GM19463 (cell line): ENCODE results near the gene PCSK6.
"Not testable (repeated sequence)": the region's sequence is repeated elsewhere in the genome, so short reads cannot be mapped to it uniquely, and the experiment has no call there.

ENCODE experiments used
- ATAC-seq: cut with Tn5 transposase; IDR thresholded peaks from one replicate; pipeline ENCODE4 v1.9.1; 2021; ENCODE audit warnings: mild to moderate bottlenecking, moderate library complexity; ENCODE audit not compliant: unreplicated experiment

Gene PCSK6

GRCh38 chr15:101407439-101407838 is 82.1 kb downstream of the PCSK6 start:
- ATAC-seq = peak; percentile 100

GRCh38 chr15:101406526-101407195 is 82.8 kb downstream of the PCSK6 start:
- ATAC-seq = no peak

GRCh38 chr15:101406036-101406435 is 83.5 kb downstream of the PCSK6 start:
- no peak for ATAC-seq

GRCh38 chr15:101404245-101404644 is 85.3 kb downstream of the PCSK6 start:
- ATAC-seq = no peak

GRCh38 chr15:101402883-101403282 is 86.6 kb downstream of the PCSK6 start:
- not testable (repeated sequence) for ATAC-seq

GRCh38 chr15:101401286-101401685 is 88.2 kb downstream of the PCSK6 start:
- ATAC-seq = no peak

GRCh38 chr15:101399431-101399830 is 90.1 kb downstream of the PCSK6 start:
- no peak for ATAC-seq

- no peak for ATAC-seq
Observed at GRCh38 chr15:101398247-101398646, 91.3 kb downstream of the PCSK6 start.

- no peak for ATAC-seq
Observed at GRCh38 chr15:101397521-101398003, 91.9 kb downstream of the PCSK6 start.

GRCh38 chr15:101396484-101397261 is 92.8 kb downstream of the PCSK6 start:
- ATAC-seq = no peak

GRCh38 chr15:101394654-101395053 is 94.9 kb downstream of the PCSK6 start:
- ATAC-seq = no peak

- no peak for ATAC-seq
Observed at GRCh38 chr15:101394056-101394630, 95.4 kb downstream of the PCSK6 start.

- no peak for ATAC-seq
Observed at GRCh38 chr15:101393172-101393571, 96.3 kb downstream of the PCSK6 start.

- ATAC-seq = peak; percentile 78
Observed at GRCh38 chr15:101391981-101392640, 97.4 kb downstream of the PCSK6 start.

- ATAC-seq = peak; percentile 9
Observed at GRCh38 chr15:101391431-101391830, 98.1 kb downstream of the PCSK6 start.

- ATAC-seq = no peak
Observed at GRCh38 chr15:101390462-101390861, 99.0 kb downstream of the PCSK6 start.

GRCh38 chr15:101390060-101390459 is 99.4 kb downstream of the PCSK6 start:
- no peak for ATAC-seq

- no peak for ATAC-seq
Observed at GRCh38 chr15:101389362-101389761, 100.1 kb downstream of the PCSK6 start.

GRCh38 chr15:101388046-101388445 is 101.5 kb downstream of the PCSK6 start:
- no peak for ATAC-seq

- no peak for ATAC-seq
Observed at GRCh38 chr15:101387574-101387973, 101.9 kb downstream of the PCSK6 start.

- no peak for ATAC-seq
Observed at GRCh38 chr15:101386967-101387366, 102.5 kb downstream of the PCSK6 start.
